GM12878 (cell line): ENCODE measurements around the gene PGM2L1.

Experiments used
- HCFC1 ChIP-seq: fragments of 150-350 bp; IDR thresholded peaks from 2 replicates; pipeline ENCODE4 v1.6.1; 2014; ENCODE audit warnings: low read length
- HDAC2 ChIP-seq: fragments of 200-600 bp; sonication (generic); IDR thresholded peaks from 2 replicates; pipeline ENCODE4 v1.6.1; 2017
- MEF2A ChIP-seq: IDR thresholded peaks from 2 replicates; pipeline ENCODE4 v1.6.1; 2011; ENCODE audit warnings: low read depth, mild to moderate bottlenecking, low read length, moderate library complexity; ENCODE audit not compliant: insufficient read depth
- PAX5 ChIP-seq: IDR thresholded peaks from 2 replicates; pipeline ENCODE4 v1.6.1; 2011; ENCODE audit warnings: low read depth, low read length, borderline replicate concordance
- POLR2A ChIP-seq: IDR thresholded peaks from 2 replicates; pipeline ENCODE4 v1.6.1; 2011; ENCODE audit warnings: low read depth, mild to moderate bottlenecking, low read length
- RAD21 ChIP-seq: IDR thresholded peaks from 2 replicates; pipeline ENCODE4 v1.6.1; 2011; ENCODE audit warnings: mild to moderate bottlenecking, low read depth, low read length, moderate library complexity; ENCODE audit not compliant: insufficient read depth
- RFX5 ChIP-seq: IDR thresholded peaks from 2 replicates; pipeline ENCODE4 v1.6.1; 2011; ENCODE audit warnings: low read depth, low read length, improper control_type of control experiment
- SMAD5 ChIP-seq: IDR thresholded peaks from 2 replicates; pipeline ENCODE4 v1.6.1; 2016; ENCODE audit warnings: antibody characterized with exemption, low read depth
- SREBF1 ChIP-seq: IDR thresholded peaks from 2 replicates; pipeline ENCODE4 v1.6.1; 2012; ENCODE audit warnings: mild to moderate bottlenecking, low read length
- YY1 ChIP-seq: IDR thresholded peaks from 2 replicates; pipeline ENCODE4 v1.6.1; 2011; ENCODE audit warnings: low read depth, mild to moderate bottlenecking, low read length
- TF ChIP-seq, protein P1 (sequence below), 3 experiments: IDR thresholded peaks in 2 of 3; conservative IDR thresholded peaks in 1 of 3; 2 replicates each; pipeline ENCODE4 v1.5.1; 2011; ENCODE audit warnings: low read depth in 3 of 3, low read length in 3 of 3, mild to moderate bottlenecking in 3 of 3, control low read depth in 2 of 3, moderate library complexity in 2 of 3, inconsistent platforms in 1 of 3, mixed read lengths in 1 of 3; ENCODE audit not compliant: control insufficient read depth in 2 of 3, insufficient read depth in 1 of 3; ENCODE audit errors: extremely low read depth in 1 of 3
- TF ChIP-seq, protein P2 (sequence below): fragments of 450-650 bp; formaldehyde crosslinking; IDR thresholded peaks from 2 replicates; pipeline ENCODE4 v1.4.0; 2022; ENCODE audit warnings: mild to moderate bottlenecking, moderate library complexity
- TF ChIP-seq, protein P3 (sequence below): fragments of 450-650 bp; IDR thresholded peaks from 2 replicates; pipeline ENCODE4 v1.6.1; 2016; ENCODE audit warnings: mild to moderate bottlenecking

DNA sequence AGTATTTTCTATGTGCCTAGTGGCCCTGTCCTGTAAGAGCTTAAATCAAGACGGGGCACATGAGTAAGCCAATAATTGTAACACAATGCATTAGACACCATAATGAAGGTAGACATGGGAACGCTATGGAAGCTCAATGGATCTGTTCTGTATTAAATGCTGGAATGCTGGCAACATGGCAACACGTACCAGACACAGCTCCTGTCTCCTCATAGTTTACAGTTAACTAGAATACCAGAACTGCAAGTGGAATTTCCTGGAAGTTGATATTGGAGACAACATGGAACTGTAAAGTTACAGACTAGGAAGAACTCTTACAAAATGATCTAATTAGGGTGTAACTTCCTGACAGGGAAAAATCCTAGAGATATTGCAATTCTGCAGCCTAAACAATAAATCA lies 99.2 kb downstream of the PGM2L1 start:
- TF ChIP-seq SREBF1 (no peak), HCFC1 (no peak), MEF2A (no peak), RFX5 (no peak), RAD21 (no peak), POLR2A (no peak), YY1 (no peak), SMAD5 (no peak), HDAC2 (no peak), PAX5 (no peak)
- TF ChIP-seq, protein P1, sequence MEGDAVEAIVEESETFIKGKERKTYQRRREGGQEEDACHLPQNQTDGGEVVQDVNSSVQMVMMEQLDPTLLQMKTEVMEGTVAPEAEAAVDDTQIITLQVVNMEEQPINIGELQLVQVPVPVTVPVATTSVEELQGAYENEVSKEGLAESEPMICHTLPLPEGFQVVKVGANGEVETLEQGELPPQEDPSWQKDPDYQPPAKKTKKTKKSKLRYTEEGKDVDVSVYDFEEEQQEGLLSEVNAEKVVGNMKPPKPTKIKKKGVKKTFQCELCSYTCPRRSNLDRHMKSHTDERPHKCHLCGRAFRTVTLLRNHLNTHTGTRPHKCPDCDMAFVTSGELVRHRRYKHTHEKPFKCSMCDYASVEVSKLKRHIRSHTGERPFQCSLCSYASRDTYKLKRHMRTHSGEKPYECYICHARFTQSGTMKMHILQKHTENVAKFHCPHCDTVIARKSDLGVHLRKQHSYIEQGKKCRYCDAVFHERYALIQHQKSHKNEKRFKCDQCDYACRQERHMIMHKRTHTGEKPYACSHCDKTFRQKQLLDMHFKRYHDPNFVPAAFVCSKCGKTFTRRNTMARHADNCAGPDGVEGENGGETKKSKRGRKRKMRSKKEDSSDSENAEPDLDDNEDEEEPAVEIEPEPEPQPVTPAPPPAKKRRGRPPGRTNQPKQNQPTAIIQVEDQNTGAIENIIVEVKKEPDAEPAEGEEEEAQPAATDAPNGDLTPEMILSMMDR (IDR thresholded peaks at IDR 0.05 in 2 of 3, conservative IDR thresholded peaks at IDR 0.05 in 1 of 3; ENCODE audit: control insufficient read depth in 2 of 3, extremely low read depth in 1 of 3, insufficient read depth in 1 of 3, low read depth in 3 of 3, low read length in 3 of 3) = no peak
- TF ChIP-seq, protein P2, sequence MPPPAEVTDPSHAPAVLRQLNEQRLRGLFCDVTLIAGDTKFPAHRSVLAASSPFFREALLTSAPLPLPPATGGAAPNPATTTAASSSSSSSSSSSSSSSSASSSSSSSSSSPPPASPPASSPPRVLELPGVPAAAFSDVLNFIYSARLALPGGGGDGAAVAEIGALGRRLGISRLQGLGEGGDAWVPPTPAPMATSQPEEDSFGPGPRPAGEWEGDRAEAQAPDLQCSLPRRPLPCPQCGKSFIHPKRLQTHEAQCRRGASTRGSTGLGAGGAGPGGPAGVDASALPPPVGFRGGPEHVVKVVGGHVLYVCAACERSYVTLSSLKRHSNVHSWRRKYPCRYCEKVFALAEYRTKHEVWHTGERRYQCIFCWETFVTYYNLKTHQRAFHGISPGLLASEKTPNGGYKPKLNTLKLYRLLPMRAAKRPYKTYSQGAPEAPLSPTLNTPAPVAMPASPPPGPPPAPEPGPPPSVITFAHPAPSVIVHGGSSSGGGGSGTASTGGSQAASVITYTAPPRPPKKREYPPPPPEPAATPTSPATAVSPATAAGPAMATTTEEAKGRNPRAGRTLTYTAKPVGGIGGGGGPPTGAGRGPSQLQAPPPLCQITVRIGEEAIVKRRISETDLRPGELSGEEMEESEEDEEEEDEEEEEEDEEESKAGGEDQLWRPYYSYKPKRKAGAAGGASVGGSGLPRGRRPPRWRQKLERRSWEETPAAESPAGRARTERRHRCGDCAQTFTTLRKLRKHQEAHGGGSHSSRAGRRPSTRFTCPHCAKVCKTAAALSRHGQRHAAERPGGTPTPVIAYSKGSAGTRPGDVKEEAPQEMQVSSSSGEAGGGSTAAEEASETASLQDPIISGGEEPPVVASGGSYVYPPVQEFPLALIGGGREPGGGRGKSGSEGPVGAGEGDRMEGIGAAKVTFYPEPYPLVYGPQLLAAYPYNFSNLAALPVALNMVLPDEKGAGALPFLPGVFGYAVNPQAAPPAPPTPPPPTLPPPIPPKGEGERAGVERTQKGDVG (CRISPR knock-in tag) = no peak
- TF ChIP-seq, protein P3, sequence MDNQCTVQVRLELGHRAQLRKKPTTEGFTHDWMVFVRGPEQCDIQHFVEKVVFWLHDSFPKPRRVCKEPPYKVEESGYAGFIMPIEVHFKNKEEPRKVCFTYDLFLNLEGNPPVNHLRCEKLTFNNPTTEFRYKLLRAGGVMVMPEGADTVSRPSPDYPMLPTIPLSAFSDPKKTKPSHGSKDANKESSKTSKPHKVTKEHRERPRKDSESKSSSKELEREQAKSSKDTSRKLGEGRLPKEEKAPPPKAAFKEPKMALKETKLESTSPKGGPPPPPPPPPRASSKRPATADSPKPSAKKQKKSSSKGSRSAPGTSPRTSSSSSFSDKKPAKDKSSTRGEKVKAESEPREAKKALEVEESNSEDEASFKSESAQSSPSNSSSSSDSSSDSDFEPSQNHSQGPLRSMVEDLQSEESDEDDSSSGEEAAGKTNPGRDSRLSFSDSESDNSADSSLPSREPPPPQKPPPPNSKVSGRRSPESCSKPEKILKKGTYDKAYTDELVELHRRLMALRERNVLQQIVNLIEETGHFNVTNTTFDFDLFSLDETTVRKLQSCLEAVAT = no peak
